ENCODE measurements around the gene PGAP3. TPM values are rescaled to one million over a fixed set of nuclear protein-coding genes. Genes with fewer than 3 reads are reported as not detected.
"Not testable (repeated sequence)": the region's sequence is repeated elsewhere in the genome, so short reads cannot be mapped to it uniquely, and the experiment has no call there.

PGAP3 gene
- total RNA-seq, 1 donor from 2014 or later = 10.7 TPM

GRCh38 chr17:39732586-39732985, 44.7 kb upstream of the PGAP3 start:
- Histone ChIP-seq H3K27me3 (ENCODE audit: low read depth) (peaks cover 16% of the 10 kb centered on the region), H3K36me3 (peaks cover 16% of the 10 kb centered on the region), H3K9me3 (replicated peaks) (no peaks in the 10 kb centered on the region), H3K4me1 (peaks cover 20% of the 10 kb centered on the region), H3K27ac (replicated peaks) (no peak overlapping the region), H3K4me3 (no peak overlapping the region)
- TF ChIP-seq CTCF (IDR thresholded peaks at IDR 0.05; ENCODE audit: borderline replicate concordance) = no peak
- intact Hi-C loops (cut with micrococcal nuclease) = no loop called here
- no peak for DNase-seq

GRCh38 chr17:39730095-39730921, 42.5 kb upstream of the PGAP3 start, which contains the start of gene MIEN1:
Gene MIEN1 (minus strand): TSS chr17:39730532. CDS start chr17:39730495, 37 bp downstream.
- intact Hi-C loops (cut with micrococcal nuclease) = no loop called here
- peak; percentile 94 for TF ChIP-seq CTCF (IDR thresholded peaks at IDR 0.05; ENCODE audit: borderline replicate concordance)
- Histone ChIP-seq H3K9me3 (replicated peaks) (no peaks in the 10 kb centered on the region), H3K4me3 (peak within 1 kb of the TSS; percentile 84), H3K36me3 (peaks cover 37% of the 10 kb centered on the region), H3K27ac (replicated peaks) (peak within 1 kb of the TSS; percentile 92), H3K4me1 (peaks cover 19% of the 10 kb centered on the region), H3K27me3 (ENCODE audit: low read depth) (no peaks in the 10 kb centered on the region)
- peak; percentile 92 for DNase-seq

GRCh38 chr17:39729280-39729851, 41.5 kb upstream of the PGAP3 start:
- no peak for DNase-seq
- H3K27ac ChIP-seq (replicated peaks) = peak overlapping the region; percentile 92
- H3K27me3 ChIP-seq (ENCODE audit: low read depth) = no peaks in the 10 kb centered on the region
- H3K4me3 ChIP-seq = peak overlapping the region; percentile 84
- H3K4me1 ChIP-seq = peaks cover 19% of the 10 kb centered on the region
- intact Hi-C loops (cut with micrococcal nuclease) = no loop called here
- no peaks in the 10 kb centered on the region for H3K9me3 ChIP-seq (replicated peaks)
- no peak for TF ChIP-seq CTCF (IDR thresholded peaks at IDR 0.05; ENCODE audit: borderline replicate concordance)
- H3K36me3 ChIP-seq = peaks cover 46% of the 10 kb centered on the region

- TF ChIP-seq CTCF (IDR thresholded peaks at IDR 0.05; ENCODE audit: borderline replicate concordance) = no peak
- H3K9me3 ChIP-seq (replicated peaks) = no peaks in the 10 kb centered on the region
- no peaks in the 10 kb centered on the region for H3K27me3 ChIP-seq (ENCODE audit: low read depth)
- peaks cover 19% of the 10 kb centered on the region for H3K4me1 ChIP-seq
- H3K4me3 ChIP-seq = no peak overlapping the region
- intact Hi-C loops (cut with micrococcal nuclease) = no loop called here
- no peak for DNase-seq
- no peak overlapping the region for H3K27ac ChIP-seq (replicated peaks)
- peaks cover 61% of the 10 kb centered on the region for H3K36me3 ChIP-seq
Measured at GRCh38 chr17:39727556-39727955, 39.7 kb upstream of the PGAP3 start.

GRCh38 chr17:39726617-39727016, 38.8 kb upstream of the PGAP3 start:
- no peak overlapping the region for H3K4me3 ChIP-seq
- intact Hi-C loops (cut with micrococcal nuclease) = no loop called here
- no peaks in the 10 kb centered on the region for H3K9me3 ChIP-seq (replicated peaks)
- H3K27ac ChIP-seq (replicated peaks) = no peak overlapping the region
- peaks cover 61% of the 10 kb centered on the region for H3K36me3 ChIP-seq
- H3K27me3 ChIP-seq (ENCODE audit: low read depth) = no peaks in the 10 kb centered on the region
- H3K4me1 ChIP-seq = peaks cover 19% of the 10 kb centered on the region
- DNase-seq = no peak
- TF ChIP-seq CTCF (IDR thresholded peaks at IDR 0.05; ENCODE audit: borderline replicate concordance) = no peak

- DNase-seq; H3K27ac ChIP-seq (replicated peaks); intact Hi-C loops (cut with micrococcal nuclease); H3K27me3 ChIP-seq (ENCODE audit: low read depth); H3K9me3 ChIP-seq (replicated peaks); H3K4me3 ChIP-seq: not testable (repeated sequence)
- peaks cover 19% of the 10 kb centered on the region for H3K4me1 ChIP-seq
- H3K36me3 ChIP-seq = peaks cover 61% of the 10 kb centered on the region
Measured at GRCh38 chr17:39725923-39726322, 38.1 kb upstream of the PGAP3 start.
